CD4-positive, alpha-beta T cell treated with Interleukin-6 at 100 ng/mL for 8 hours (primary cell): ENCODE data around the gene C17orf100.

ENCODE experiments used
- DNase-seq: peaks from one replicate; pipeline ENCODE4 v3.0.0-alpha.2; 2020; ENCODE audit warnings: mixed read lengths, low spot score

Gene C17orf100

DNA sequence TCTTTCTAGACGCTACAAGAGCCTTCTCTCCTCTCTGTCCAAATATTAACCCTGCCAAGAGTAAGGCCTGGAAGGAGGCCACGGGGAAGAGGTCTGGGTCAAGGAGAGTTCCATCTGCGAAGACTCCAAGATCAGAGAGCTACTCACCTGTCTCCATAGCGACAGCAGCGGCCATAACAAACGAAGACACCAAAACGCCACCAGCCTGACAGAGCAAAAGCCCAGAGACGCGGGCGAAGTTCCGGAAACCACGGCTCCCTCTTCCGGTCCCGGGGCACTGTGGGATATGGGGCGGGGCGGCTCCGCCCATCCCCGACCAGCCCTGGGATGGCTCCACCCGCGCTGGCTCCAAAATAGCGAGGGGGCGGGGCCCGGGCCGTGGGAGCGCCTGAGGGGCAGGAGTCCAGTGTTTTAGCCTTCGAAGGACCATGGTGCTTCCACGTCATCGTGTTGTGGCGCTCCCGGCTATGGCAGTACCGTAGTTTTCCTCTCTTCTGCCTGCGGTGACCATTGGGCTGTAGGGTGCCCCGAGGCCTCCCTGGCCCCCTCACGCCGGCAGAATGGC lies at the start of gene C17orf100, which contains the start of gene MED31:
C17orf100 (plus strand) TSS at position 409 of the 565 bp plus-strand sequence; CDS start at position 561, 152 bp downstream.
MED31 (minus strand) TSS at position 252 of the 565 bp plus-strand sequence; CDS start at position 175, 77 bp downstream.
- DNase-seq: peak; percentile 93

DNA sequence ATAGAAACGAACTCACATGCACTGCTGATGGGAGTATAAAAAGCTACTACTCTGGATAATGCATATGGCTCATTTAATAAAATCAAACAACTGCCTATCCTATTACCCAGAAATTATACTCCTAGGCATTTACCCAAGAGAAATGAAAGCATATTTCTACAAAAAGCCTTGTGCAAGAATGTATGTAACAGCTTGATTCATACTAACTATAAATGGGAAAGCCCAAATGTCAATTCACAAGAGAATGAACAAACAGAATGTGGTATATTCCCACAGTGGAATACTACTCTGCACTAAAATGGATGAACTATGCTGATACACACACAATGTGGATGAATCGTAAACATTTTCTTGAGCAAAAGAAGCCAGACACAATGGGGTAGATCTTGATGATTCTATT lies 49.4 kb upstream of the C17orf100 start:
- no peak for DNase-seq

DNA sequence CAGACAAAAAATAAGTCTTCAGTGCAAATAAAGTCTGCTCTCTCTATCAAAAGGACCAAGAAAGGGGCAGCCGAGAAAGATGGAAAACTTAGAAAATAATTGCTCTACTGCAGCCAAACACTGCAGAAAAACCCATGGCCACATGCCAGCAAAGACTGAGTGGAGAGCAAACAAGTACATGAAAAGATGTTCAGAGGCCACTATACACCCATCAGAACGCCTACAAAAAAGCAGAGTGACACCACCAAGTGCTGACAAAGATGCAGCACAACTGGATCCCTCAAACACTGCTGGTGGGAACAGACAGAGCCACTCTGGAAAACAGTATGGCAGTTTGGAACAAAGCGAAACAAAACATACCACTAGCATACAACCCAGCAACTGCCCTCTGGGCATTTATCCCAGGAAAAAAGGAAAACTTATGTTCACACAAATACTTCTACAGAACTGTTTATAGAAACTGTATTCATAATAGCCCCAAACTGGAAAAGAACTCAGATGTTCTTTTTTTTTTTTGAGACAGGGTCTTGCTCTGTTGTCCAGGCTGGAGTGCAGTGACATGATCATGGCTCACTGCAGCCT lies 47.7 kb upstream of the C17orf100 start:
- DNase-seq: no peak

DNA sequence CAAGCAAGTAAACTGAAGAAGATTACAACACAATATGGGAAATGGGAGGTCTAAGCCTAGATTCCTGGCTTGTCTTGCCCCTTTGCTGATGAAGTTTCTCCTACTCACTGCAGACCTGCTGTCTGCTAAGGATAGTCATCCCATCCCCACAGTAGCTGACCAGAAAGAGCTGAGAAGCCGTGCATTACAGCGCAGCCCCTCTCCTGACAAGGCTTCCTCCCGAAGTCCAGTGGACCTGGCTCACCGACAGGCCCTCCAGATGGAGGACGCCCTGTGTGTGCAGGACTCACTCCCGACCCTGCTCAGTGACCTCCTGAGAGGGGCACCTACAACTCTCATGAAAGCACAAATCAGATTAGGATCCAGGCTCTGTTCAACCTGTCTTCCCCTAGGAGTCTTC lies 46.4 kb upstream of the C17orf100 start:
- no peak for DNase-seq

DNA sequence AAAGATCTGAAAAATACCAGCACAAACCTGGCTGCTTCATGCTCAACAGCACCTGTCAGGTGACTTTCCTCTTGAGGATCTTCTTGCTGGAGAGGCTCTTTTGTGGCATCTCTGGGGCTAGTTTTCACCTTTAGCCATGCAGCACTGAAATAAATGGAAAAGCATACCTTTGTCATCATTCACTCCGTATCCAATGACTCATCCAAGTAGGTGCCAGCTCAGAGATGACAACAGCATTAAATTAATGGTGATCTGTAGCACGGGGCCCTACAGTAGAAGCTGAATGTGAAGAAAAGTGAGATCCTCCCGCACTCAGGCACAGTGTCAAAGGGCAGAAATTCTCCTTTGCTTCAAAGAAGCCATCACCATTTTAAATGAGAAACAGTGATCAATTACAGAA lies 43.2 kb upstream of the C17orf100 start:
- DNase-seq: no peak

DNA sequence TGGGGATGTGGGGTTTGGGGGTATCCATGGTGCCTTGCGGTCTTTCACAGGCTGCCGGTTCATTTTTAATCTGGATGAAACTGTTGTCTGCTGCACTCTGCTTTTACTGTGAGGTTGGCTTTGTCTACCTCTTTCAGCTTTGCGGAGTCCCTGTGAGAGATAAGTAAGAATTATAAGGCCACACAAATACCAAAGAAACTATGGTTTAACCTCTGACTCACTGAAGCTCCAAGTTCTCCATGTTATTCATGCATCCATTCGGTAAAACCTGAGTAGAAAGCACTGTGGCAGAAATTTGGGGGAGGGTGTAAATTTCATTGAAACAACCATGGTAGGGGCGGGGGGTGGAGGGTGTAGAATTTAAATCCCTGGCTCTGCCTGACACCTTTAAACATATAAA lies 41.6 kb upstream of the C17orf100 start:
- DNase-seq: no peak

DNA sequence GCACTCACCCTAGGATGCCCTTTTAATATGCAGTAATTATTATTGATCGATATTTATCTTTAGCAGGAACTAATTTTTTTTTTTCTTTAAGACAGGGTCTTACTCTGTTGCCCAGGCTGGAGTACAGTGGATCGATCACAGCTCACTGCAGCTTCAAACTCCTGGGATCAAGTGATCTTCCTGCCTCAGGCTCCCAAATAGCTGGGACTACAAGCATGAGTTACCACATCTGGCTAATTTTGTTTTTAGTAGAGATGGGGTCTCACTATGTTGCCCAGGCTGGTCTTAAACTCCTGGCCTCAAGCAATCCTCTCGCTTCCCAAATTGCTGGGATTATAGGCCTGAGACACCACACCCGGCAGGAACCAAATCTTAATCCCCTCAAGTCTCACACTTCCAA lies 40.3 kb upstream of the C17orf100 start:
- DNase-seq: no peak

DNA sequence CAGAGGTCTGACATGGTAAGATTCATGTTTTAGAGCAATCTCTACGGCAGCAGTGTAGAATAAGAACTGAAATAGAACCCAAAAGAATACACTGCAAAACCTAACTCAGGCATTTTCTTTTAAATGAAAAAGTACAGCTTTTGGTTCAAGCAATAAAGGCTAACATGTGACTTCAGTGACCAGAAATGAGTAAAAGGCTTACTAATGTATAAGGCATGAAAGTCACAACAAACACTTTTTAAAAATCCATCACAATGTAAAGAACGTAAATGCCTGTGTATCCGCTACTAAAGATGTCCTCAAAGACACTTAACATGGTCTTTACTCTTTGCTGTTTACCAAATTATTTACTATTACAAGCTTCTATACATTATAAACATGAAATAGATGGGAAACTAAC lies 27.6 kb upstream of the C17orf100 start:
- DNase-seq: no peak

DNA sequence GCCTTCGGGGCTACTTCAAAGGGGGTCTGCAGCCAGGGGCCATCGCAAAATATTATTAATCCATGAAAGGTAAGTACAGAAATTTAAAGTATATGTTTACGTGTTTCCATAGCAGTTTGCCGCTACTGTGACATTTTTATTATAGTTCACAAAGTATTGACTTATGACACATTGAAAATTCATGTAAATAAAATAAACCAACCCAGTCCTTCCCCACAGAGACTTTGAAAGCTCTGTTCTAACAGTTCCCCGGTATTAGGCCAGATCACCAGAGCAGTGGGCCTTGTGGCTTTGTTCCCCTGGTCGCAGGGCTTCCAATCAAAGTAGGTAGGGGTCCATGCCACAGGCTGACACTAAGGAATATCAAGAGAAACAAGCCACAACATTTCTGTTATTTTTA lies 24.9 kb upstream of the C17orf100 start:
- no peak for DNase-seq

DNA sequence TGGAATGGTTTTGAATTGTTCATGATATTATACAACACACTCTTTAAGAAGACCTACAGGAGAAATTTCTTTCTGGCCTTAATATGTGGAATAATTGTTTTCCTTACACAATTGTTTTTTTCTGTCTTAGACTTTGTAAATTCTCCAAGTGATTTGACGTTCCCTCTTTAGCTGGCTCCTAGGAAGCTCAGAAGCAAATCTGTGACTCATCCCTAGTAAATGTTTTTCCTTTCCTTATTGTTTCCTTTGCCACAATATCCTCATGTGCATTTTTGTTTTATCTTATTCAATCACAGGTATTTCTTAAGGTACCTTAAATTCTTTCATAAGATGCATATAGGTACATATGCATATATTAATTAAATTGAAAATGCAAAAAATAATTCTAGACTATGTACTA lies 24.5 kb upstream of the C17orf100 start:
- DNase-seq: no peak

DNA sequence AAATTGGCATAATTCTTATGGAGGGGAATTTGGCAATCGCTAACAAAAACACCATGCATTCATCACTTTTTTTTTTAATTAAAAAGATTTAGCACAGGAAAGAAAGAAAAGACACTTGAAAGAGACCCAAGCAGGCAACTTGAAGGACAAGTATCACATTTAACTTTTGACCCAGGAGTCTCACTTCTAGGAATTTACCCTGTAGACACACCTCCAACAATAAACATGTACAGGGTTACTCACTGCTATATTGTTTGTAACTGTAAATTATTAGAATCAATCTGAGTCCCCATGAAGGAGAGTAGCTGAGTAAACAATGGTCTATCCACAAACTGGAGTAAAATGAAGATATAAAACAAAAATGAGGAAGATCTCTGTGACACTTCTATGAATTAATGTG lies 21.2 kb upstream of the C17orf100 start:
- DNase-seq: no peak

DNA sequence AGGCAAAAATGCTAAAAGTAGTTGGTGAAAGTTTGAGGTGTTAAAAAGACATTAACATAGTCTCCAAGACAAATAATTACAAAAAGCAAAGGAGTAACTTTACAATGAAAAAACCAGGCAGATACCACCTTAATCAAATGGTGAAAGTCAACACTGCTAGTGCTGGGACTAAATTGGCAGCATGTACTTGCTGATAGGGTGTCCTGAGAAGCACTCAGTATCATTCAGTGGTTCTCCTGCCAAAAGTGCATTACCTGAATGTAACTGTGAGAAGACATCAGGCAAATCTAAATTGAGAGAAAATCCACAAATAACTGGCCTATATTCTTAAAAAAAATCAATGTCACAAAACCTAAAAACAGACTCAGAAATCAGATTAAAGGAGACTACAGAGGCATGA lies 19.0 kb upstream of the C17orf100 start:
- no peak for DNase-seq

DNA sequence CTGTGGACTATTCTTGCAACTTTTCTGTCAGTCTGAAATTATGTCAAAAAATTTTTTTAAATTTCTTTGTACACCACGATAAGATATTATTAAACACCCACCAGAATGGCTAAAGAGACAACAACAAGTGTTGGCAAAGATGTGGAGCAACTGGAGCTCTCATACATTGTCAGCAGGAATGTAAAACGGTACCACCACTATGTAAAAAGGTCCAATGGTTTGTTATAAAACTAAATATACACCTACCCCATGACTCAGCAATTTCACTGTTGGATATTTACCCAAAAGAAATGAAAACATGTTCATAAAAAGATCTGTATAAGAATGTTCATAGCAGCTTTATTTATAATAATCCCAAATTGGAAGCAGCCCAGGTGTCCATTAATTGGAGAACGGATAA lies 18.3 kb upstream of the C17orf100 start:
- no peak for DNase-seq

DNA sequence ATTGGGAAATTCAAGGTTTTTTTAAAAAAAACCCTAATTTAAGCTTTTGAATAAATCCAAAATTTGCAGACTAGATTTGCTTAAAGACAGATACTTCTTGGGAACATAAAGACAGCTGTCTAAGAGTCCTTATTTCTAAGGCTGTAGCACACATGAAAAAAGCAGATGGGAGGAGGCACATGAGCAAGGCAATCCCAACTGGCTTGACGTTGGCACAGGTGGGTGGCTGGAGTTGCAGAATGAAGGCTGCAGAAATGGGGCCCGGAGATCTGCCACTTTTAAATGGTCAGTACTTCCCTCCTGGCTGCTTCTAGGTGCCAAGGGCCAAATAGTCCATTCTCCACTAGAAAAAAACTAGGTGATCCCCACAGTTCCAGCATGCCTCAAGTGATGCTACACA lies 15.5 kb upstream of the C17orf100 start:
- DNase-seq: no peak

DNA sequence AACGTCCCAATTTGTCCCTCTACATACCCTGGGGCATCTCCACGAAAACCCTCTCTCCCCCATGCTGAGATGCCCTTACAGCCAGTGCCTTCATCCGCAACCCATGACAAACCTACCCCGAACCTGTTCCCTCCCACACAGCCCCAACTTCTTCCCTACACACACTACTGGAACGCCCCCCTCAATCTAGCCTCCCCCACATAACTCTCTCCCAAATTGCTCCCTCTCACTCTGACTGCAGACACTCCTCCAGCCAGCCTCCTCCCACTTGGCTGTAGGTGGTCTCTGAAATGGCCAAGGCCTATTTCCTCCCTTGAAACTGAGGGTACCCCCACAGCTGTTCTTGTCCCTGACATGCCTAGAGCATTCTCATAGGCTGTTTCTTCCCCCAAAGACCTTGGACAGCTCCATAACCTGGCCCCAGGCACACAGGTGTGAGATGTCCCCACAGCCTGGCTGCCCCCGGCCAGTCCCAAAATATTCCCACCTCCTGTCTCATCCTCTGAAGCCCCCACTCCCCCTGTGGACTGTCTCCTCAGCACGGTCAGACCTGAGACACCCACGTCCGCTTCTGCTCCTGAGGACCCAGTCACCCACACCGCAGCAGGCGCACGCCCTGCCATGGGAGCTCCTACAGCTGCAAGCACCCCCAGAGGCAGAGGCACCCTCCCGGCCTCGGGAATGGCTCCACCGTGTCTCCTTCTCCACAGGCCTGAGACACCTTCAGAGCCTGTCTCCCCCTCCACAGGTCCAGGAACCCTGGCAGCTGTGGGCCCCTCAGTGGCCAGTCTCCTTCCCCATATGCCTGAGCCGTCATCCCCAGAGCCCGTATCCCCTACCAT lies 14.7 kb upstream of the C17orf100 start:
- DNase-seq: no peak

DNA sequence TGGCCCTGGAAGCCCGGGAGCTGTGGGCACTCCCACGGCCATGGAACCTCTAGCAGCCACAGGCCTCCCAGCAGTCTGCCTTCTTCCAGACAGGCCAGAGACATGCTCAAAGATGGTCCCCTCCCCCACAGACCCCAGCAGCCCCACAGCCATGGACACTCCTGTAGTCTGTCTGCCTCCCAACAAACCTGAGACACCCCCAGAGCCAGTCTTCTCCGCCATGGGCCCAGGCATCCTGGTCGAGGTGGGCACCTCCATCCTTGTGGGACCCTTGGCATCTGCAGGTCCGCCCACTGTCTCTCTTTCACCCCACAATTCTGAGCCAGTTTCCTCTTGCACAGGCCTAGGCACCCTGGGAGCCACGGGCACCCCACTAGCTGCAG lies 14.1 kb upstream of the C17orf100 start:
- DNase-seq: no peak

DNA sequence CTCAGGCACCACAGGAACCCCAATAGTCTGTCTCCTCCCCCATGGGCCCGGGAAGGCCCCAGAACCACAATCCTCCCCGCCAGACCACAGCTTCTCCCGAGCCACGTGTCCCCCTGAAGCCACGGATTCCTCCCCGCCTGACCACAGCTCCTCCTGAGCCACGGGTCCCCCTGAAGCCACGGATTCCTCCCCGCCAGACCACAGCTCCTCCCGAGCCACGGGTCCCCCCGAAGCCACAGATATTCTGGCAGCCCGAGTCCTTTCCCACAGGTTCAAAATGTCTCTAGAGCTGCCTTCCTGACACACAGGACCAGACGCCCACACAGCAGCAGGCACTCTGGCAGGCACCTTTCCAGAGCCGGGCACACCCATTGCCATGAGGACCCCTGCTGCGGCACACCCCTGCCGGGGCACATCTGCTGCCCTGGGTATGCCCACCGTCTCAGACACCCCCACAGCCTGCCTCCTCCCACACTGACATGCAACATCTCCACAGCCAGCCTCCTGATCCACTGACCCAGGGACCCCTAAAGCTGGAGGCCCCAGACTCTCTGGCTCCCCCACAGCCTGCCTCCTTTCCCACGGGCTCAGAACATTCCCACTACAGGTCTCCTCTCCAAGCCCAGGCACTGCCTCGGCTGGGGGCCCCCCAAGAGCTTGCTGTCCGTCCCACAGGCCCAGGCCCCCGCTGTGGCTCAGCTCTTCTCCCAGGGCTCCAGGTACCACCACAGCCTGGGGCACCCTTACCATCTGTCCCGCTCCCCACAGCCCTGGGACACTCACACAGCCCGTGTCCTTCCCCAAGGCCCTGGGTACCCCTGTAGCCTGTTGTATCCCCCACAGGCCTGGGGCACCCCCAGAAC lies 13.3 kb upstream of the C17orf100 start:
- no peak for DNase-seq

DNA sequence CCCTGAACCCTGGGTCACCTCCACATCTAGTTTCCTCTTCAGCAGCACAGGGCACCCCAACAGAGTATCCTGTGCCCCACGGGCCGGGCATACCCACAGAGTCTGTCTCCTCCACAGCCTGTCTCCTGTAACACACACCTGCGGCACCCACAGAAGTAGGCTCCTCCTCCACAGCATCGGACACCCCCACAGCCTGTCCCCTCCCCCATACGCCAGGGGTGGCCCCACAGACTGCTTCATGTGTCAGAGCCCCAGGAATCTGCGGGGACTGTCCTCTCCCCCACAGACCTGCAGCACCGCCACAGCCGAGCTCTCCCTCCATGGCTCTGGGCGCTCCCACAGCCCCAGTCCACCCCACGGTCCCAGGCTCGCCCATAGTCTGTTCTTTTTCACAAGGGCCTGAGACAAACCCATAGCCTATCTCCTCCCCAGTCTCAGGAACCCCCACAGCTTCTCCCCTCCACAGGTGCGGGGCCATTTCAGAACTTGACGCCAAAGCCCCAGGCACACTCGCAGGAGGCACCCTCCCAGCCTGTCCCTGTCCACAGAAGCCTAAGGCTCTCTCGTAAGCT lies 12.5 kb upstream of the C17orf100 start:
- no peak for DNase-seq

DNA sequence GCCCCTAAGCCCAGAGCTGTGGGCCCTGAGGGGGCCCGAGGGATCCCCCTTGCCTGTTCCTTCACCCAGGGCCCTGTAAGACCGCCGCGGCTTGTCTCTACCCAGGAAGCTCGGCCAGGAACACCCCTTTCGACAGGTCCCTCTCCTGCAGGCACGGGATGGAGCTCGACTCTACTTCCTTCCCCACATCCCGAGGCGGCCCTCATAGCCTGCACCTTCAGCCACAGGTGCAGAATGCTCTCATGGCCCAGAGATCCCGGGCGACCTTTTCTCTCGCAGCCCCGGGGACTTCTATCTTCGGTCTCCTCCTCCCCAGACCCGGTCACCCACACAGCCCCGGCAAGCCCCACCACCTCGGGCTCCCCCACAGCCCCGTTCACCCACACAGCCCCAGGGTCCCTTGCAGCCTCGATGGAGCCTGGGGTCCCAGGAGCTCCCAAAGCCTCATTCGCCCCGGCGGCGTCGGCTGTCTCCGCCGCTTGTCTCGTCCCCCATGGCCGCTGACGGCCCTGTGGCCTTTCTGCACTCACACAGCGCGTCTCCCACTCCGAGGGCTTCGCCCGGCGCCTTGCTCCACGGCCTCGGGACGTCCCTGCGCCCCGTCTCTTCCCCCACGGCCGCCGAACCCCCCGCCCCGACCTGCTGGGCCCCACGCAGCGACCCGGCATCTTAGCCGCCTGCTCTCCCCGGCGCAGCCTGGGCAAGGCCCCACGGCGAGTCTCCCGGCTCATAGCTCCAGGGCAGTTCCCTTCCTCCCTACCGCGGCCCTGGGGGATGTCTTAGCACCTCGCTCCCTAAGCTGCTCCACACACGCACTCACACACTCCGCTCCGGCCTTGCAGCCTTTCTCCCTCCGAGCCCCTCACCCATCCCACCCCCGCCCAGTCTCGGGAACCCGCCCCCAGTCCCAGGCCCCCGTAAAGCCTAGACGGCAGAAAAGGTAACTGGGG lies 11.7 kb upstream of the C17orf100 start:
- no peak for DNase-seq

DNA sequence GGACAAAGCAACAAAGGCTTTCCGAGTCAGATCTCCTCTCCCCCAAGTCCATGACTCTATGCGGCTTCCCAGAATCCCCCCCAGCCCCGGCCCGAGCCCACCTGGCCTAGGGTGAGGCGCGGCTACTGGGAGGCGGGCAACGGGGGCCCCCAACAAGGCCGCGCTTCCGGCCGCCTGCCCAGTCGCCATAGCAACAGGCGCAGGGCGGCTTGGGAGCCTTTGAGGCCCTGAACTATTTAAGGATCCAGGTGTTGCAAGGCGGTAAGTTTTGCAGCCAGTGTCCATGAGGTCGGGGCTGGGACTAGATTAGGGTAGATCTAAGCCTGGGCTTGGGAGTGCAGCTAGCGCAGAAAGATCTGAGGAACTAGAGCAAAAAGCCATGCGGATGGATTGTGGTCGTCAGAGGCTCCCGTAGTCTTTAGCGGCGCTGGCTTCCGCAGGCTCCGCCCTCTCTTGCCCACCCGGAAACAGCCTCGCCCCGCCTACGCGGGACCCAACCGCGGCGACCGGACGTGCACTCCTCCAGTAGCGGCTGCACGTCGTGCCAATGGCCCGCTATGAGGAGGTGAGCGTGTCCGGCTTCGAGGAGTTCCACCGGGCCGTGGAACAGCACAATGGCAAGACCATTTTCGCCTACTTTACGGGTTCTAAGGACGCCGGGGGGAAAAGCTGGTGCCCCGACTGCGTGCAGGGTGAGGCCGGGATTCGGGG lies 10.9 kb upstream of the C17orf100 start, which contains the start of the genes KIAA0753 and TXNDC17:
KIAA0753 (minus strand) TSS at position 176 of the 711 bp plus-strand sequence. CDS start 5,608 bp downstream, outside the sequence.
TXNDC17 (plus strand) TSS at position 525 of the 711 bp plus-strand sequence; CDS start at position 548, 23 bp downstream.
- peak; percentile 90 for DNase-seq
